Loucy (cell line): ENCODE measurements around the gene SHROOM3.

ENCODE experiments used
- H2AFZ ChIP-seq: fragments of 200-600 bp; sonication (generic); 2 replicates; pipeline ENCODE4 v1.6.0; 2016; ENCODE audit warnings: antibody characterized with exemption, mild to moderate bottlenecking, low read length, moderate library complexity
- H3F3A ChIP-seq: fragments of 200-600 bp; 2 replicates; pipeline ENCODE4 v1.6.0; 2016; ENCODE audit warnings: antibody characterized with exemption, low read depth, mild to moderate bottlenecking
- H3K27me3 ChIP-seq: fragments of 200-600 bp; sonication (generic); 2 replicates; pipeline ENCODE4 v1.6.1; 2014; ENCODE audit warnings: low read length, mild to moderate bottlenecking; ENCODE audit not compliant: insufficient read depth, poor library complexity, severe bottlenecking
- H3K36me3 ChIP-seq: fragments of 200-600 bp; sonication (generic); 2 replicates; pipeline ENCODE4 v1.6.1; 2016; ENCODE audit warnings: low read length; ENCODE audit not compliant: insufficient read depth
- H3K4me1 ChIP-seq: fragments of 200-600 bp; sonication (generic); 2 replicates; pipeline ENCODE4 v1.5.1; 2014; ENCODE audit warnings: low read length, mild to moderate bottlenecking; ENCODE audit not compliant: insufficient read depth, poor library complexity, severe bottlenecking
- H3K4me2 ChIP-seq: fragments of 200-600 bp; sonication (generic); 2 replicates; pipeline ENCODE4 v1.6.0; 2014; ENCODE audit warnings: antibody characterized with exemption, low read length, low read depth, mild to moderate bottlenecking; ENCODE audit not compliant: poor library complexity, severe bottlenecking
- H3K4me3 ChIP-seq: fragments of 200-600 bp; sonication (generic); 2 replicates; pipeline ENCODE4 v1.5.1; 2014; ENCODE audit warnings: low read length, mild to moderate bottlenecking, mixed read lengths; ENCODE audit not compliant: poor library complexity, severe bottlenecking
- H3K79me2 ChIP-seq: fragments of 200-600 bp; sonication (generic); 2 replicates; pipeline ENCODE4 v1.6.1; 2014; ENCODE audit warnings: low read length; ENCODE audit not compliant: insufficient read depth
- H3K9ac ChIP-seq: fragments of 200-600 bp; sonication (generic); 2 replicates; pipeline ENCODE4 v1.6.0; 2014; ENCODE audit warnings: mild to moderate bottlenecking, low read depth, low read length, moderate library complexity; ENCODE audit not compliant: poor library complexity, severe bottlenecking
- H3K9me2 ChIP-seq: fragments of 200-600 bp; sonication (generic); replicated peaks from 2 replicates; pipeline ENCODE4 v1.6.1; 2016; ENCODE audit warnings: low read depth, low read length, mixed read lengths
- H3K9me3 ChIP-seq: fragments of 200-600 bp; sonication (generic); 2 replicates; pipeline ENCODE4 v1.6.1; 2014; ENCODE audit warnings: mild to moderate bottlenecking, antibody characterized with exemption, low read length, low read depth; ENCODE audit not compliant: insufficient read depth
- H4K20me1 ChIP-seq: fragments of 200-600 bp; sonication (generic); 2 replicates; pipeline ENCODE4 v1.6.0; 2014; ENCODE audit warnings: antibody characterized with exemption, low read length, mild to moderate bottlenecking; ENCODE audit not compliant: insufficient read depth, poor library complexity, severe bottlenecking
- CTCF ChIP-seq: fragments of 200-600 bp; sonication (generic); conservative IDR thresholded peaks from 2 replicates; pipeline ENCODE4 v1.5.1; 2014; ENCODE audit warnings: mild to moderate bottlenecking, antibody characterized with exemption, low read length
- EZH2phosphoT487 ChIP-seq: fragments of 200-600 bp; IDR thresholded peaks from 2 replicates; pipeline ENCODE4 v1.6.1; 2018; ENCODE audit warnings: antibody characterized with exemption, mild to moderate bottlenecking, moderate library complexity, borderline replicate concordance

Gene SHROOM3

GRCh38 chr4:76690011-76690905 is 255.2 kb downstream of the SHROOM3 start:
- peak overlapping the region; percentile 27 for H3K4me2 ChIP-seq
- H3K4me1 ChIP-seq: peaks cover 24% of the 10 kb centered on the region
- no peaks in the 10 kb centered on the region for H3K79me2 ChIP-seq
- H2AFZ ChIP-seq: no peak overlapping the region
- no peak overlapping the region for H3K9ac ChIP-seq
- no peak for TF ChIP-seq EZH2phosphoT487
- no peak for TF ChIP-seq CTCF
- H3K36me3 ChIP-seq: no peaks in the 10 kb centered on the region
- H4K20me1 ChIP-seq: no peaks in the 10 kb centered on the region
- no peaks in the 10 kb centered on the region for H3K9me2 ChIP-seq
- H3K9me3 ChIP-seq: no peaks in the 10 kb centered on the region
- H3F3A ChIP-seq: no peaks in the 10 kb centered on the region
- no peak overlapping the region for H3K4me3 ChIP-seq
- no peaks in the 10 kb centered on the region for H3K27me3 ChIP-seq

GRCh38 chr4:76690906-76691275 is 255.9 kb downstream of the SHROOM3 start:
- H4K20me1 ChIP-seq: no peaks in the 10 kb centered on the region
- no peak overlapping the region for H3K4me3 ChIP-seq
- no peaks in the 10 kb centered on the region for H3K9me3 ChIP-seq
- 0 out of 2 replicates have a peak overlapping the region, but pooled peaks have one; percentile 14 for H2AFZ ChIP-seq
- H3K9ac ChIP-seq: no peak overlapping the region
- no peaks in the 10 kb centered on the region for H3F3A ChIP-seq
- no peaks in the 10 kb centered on the region for H3K79me2 ChIP-seq
- TF ChIP-seq EZH2phosphoT487 (no peak), CTCF (no peak)
- H3K4me2 ChIP-seq: peak overlapping the region; percentile 27
- H3K36me3 ChIP-seq: no peaks in the 10 kb centered on the region
- H3K4me1 ChIP-seq: peaks cover 24% of the 10 kb centered on the region
- no peaks in the 10 kb centered on the region for H3K27me3 ChIP-seq
- H3K9me2 ChIP-seq: no peaks in the 10 kb centered on the region

GRCh38 chr4:76691807-76692582 is 257.0 kb downstream of the SHROOM3 start:
- H3K4me1 ChIP-seq: peaks cover 32% of the 10 kb centered on the region
- no peaks in the 10 kb centered on the region for H4K20me1 ChIP-seq
- no peaks in the 10 kb centered on the region for H3K27me3 ChIP-seq
- no peak overlapping the region for H2AFZ ChIP-seq
- no peak overlapping the region for H3K4me2 ChIP-seq
- no peaks in the 10 kb centered on the region for H3K9me3 ChIP-seq
- no peaks in the 10 kb centered on the region for H3K9me2 ChIP-seq
- TF ChIP-seq EZH2phosphoT487: no peak
- TF ChIP-seq CTCF: no peak
- H3F3A ChIP-seq: no peaks in the 10 kb centered on the region
- no peak overlapping the region for H3K9ac ChIP-seq
- H3K4me3 ChIP-seq: no peak overlapping the region
- no peaks in the 10 kb centered on the region for H3K36me3 ChIP-seq
- H3K79me2 ChIP-seq: no peaks in the 10 kb centered on the region
